Mucosa of descending colon (tissue), 3 donors: ENCODE data around the gene BAG5. TPM values are rescaled to one million over a fixed set of nuclear protein-coding genes. Genes with fewer than 3 reads are reported as not detected.

Source experiments
- ATAC-seq: fragments of 200-7000 bp; cut with Tn5 transposase; one replicate; pipeline ENCODE4 v1.9.1; 2020; ENCODE audit warnings: mild to moderate bottlenecking, moderate library complexity
- DNase-seq, 3 donors: peaks; one replicate each; pipeline ENCODE4 v3.0.0-alpha.2; 2020
- H3K36me3 ChIP-seq: fragments of 200-600 bp; one replicate; pipeline ENCODE4 v1.8.0; 2021; ENCODE audit warnings: low read depth, mild to moderate bottlenecking
- H3K4me1 ChIP-seq: fragments of 200-600 bp; one replicate; pipeline ENCODE4 v1.8.0; 2021; ENCODE audit warnings: low read depth, mild to moderate bottlenecking
- H3K4me3 ChIP-seq: fragments of 200-600 bp; one replicate; pipeline ENCODE4 v1.8.0; 2021; ENCODE audit warnings: mild to moderate bottlenecking
- H3K9me3 ChIP-seq: fragments of 200-600 bp; one replicate; pipeline ENCODE4 v1.8.0; 2021; ENCODE audit warnings: mild to moderate bottlenecking
- intact Hi-C, 2 donors: fragments of 100-400 bp; cut with DNase I in 1 of 2; cut with micrococcal nuclease in 1 of 2; formaldehyde crosslinking; loops; one replicate each; pipeline versions ENCODE4 v1.11.0 to v1.11.1; 2022; cut with DNase I, micrococcal nuclease
- total RNA-seq, 3 donors: library from RNA; stranded (reverse); fragmentation: NEBNext Ultra II Directional in 2 of 3; extraction: Animal tissue kit (Norgen Biotek cat#: 25700) in 2 of 3; gene quantifications; one replicate each; pipeline versions ENCODE4 v1.2.1 to v1.2.4, GENCODE V29; 2021 to 2023
- TF ChIP-seq, protein P1 (sequence below): fragments of 200-600 bp; IDR thresholded peaks from one replicate; pipeline ENCODE4 v1.8.0; 2022; ENCODE audit warnings: antibody characterized with exemption, mild to moderate bottlenecking
- donor health status: DM: no; HTN: no; CAD: no; lungs with moderate emphysema.
- donor health status: DM: no; HTN: no; CAD: no.
- donor health status: DM: no; HTN: yes; CAD: no.

The BAG5 gene
- total RNA-seq, 3 donors from 2014 or later: 26.1 to 29.9 (median 28.0) TPM

DNA sequence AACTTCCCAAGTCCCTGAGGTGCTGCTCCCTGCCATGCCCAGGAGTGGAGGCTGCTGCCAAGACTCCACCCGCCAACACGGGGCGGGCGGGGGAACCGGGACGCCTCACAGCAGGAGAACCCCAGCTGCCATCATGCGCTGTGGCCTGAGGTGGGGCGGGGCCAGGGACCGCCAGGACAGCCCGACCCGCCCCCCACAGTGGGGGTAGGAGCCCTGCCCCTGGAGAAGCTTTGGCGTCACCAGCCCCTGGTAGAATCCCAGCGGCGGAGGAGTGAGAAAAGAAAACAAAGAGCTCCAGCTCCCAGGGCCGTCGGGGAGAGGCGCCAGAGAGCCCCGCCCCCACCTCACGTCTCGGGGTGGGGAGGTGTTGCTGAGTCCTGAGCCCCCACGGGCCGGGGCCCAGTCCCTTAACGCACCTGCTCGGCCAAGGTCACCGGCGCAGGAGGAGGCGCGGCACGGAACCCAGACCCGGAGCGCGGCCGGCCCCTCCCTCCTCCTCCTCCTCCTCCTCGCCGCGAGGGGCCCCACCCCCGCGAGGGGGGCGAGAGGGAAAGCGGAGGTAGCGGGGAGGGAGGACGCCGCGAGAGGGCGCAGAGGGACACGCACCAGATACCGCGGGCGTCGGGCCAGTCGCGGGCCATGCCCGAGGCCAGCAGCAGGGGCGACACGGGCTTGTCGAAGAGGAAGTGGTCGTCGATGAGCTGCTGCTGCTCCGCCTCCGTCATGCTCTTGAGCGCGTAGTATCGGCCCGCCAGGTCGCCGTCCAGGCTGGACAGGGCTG, 41.6 kb downstream of the BAG5 start:
- TF ChIP-seq, protein P1, sequence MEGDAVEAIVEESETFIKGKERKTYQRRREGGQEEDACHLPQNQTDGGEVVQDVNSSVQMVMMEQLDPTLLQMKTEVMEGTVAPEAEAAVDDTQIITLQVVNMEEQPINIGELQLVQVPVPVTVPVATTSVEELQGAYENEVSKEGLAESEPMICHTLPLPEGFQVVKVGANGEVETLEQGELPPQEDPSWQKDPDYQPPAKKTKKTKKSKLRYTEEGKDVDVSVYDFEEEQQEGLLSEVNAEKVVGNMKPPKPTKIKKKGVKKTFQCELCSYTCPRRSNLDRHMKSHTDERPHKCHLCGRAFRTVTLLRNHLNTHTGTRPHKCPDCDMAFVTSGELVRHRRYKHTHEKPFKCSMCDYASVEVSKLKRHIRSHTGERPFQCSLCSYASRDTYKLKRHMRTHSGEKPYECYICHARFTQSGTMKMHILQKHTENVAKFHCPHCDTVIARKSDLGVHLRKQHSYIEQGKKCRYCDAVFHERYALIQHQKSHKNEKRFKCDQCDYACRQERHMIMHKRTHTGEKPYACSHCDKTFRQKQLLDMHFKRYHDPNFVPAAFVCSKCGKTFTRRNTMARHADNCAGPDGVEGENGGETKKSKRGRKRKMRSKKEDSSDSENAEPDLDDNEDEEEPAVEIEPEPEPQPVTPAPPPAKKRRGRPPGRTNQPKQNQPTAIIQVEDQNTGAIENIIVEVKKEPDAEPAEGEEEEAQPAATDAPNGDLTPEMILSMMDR: peak; percentile 31
- DNase-seq (peak; percentile 86 to 91 (median 89)), ATAC-seq (peak; percentile 74)
- Histone ChIP-seq H3K9me3 (no peaks in the 10 kb centered on the region), H3K4me1 (peaks cover 35% of the 10 kb centered on the region), H3K4me3 (peak overlapping the region; percentile 52), H3K36me3 (no peaks in the 10 kb centered on the region)
- intact Hi-C loops: no loop called here

DNA sequence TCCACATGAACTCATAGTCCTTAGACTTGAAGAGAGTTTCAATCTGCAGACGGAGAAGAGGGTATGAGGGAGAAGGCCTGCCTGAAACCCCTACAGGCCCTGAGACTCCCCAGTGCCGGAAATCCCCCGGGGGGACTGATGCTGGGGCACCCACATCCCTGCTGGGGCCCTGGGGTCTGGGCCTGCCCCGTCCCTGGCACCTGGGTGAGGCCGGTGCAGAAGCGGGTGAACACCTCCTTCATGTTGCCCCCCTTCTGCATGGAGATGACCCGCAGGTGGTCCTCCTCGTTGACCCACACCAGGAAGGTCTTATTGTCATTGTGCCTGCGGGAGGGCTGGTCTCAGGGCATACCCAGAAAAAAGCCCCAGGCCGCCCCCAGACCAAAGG, 42.2 kb downstream of the BAG5 start:
- TF ChIP-seq, protein P1: no peak
- Histone ChIP-seq H3K4me3 (peak overlapping the region; percentile 52), H3K36me3 (no peaks in the 10 kb centered on the region), H3K4me1 (peaks cover 32% of the 10 kb centered on the region), H3K9me3 (no peaks in the 10 kb centered on the region)
- ATAC-seq: no peak
- intact Hi-C loops: no loop called here
- DNase-seq: peak in 1 of 3 donors; percentile 58

DNA sequence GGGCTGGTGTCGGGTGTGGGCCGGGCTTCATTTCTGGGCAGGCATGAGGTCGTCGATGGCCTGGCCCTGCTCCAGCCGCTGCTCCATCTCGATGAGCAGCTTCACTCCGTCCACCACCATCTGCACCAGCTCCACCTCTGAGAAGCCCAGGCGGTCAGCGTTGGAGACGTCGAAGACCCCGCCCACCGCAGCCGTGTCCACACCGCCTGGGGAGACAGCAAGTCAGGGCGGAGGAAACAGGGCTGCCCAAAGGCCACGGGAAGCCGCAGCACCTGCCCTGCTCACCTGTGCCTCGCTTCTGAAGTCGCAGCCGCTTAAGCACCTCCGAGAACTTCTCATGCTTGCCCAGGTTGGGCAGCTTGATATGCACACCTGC, 42.6 kb downstream of the BAG5 start:
- Histone ChIP-seq H3K4me3 (no peak overlapping the region), H3K36me3 (no peaks in the 10 kb centered on the region), H3K9me3 (no peaks in the 10 kb centered on the region), H3K4me1 (peaks cover 28% of the 10 kb centered on the region)
- ATAC-seq: no peak
- peak in 2 of 3 donors; percentile 57 to 59 for DNase-seq
- TF ChIP-seq, protein P1: no peak
- intact Hi-C loops: no loop called here

DNA sequence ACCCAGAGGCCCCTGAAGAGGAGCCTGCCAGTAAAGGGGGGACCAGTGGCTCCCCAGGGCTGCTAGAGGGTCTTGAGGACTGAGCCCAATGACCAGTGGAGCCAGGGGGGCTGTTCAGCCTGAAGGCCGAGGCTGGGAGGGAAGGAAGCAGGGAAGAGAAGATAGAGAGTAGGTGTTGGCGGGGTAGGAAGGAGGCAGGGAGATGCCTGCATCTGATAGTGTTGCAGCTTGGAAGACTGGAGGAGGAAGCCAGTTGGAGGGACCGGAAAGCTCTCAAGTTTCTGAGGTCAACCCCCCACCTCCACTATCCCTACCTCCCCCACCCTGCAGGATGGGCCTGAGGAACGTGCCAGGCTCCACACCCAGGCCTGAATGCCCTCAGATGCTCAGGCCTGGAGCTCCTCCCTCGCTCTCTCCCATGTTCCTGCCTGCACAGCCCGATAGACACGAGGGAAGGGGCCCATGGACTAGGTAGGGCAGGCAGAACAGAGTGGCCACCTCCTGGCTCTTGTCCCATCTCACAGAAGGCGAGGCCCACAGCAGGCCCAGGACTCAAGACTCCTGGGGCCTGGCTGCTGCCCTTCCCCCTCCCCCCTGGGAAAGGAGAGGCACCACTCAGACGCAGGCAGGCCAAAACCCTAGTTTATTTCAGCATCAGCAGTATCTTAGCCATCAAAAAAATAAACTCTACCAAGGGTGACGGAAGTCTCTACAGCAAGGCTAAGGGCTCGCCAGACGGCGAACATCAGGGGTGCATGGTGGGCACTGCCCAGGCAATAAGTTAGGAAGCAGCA, 43.2 kb downstream of the BAG5 start:
- H3K9me3 ChIP-seq: no peaks in the 10 kb centered on the region
- no peaks in the 10 kb centered on the region for H3K36me3 ChIP-seq
- intact Hi-C loops: no loop called here
- TF ChIP-seq, protein P1: no peak
- peaks cover 23% of the 10 kb centered on the region for H3K4me1 ChIP-seq
- peak in 2 of 3 donors; percentile 37 to 55 for DNase-seq
- ATAC-seq: no peak
- H3K4me3 ChIP-seq: no peak overlapping the region

DNA sequence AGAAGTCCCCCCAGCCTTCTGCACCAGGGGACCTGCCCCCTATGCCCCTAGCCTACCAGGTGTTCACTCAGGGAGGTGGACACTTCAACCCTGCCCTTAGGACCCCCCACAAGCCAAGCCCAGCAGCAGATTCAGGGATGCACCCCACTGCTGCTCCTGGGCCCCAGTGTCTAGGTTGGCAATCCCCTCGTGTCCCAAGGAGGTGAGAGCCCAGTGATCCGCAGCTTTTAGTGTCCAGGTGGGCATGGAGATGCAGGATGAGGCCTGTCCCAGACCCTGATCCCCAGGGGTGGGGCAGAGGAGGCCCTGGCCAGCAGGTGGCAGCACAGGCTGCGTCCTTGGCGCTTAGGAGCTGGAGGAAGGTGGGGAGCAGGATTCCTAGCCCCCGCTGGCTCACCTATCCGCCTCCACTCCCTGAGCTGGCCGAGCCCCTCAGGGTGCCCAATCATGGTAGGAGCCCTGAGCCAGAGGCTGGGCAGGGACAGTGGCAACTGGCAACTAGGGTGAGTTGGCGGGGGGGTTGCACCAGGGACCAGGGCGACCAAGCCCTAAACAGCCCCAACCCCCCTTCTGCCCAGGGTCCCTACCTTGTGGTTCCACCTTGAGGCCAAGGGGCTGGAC, 43.9 kb downstream of the BAG5 start:
- Histone ChIP-seq H3K9me3 (no peaks in the 10 kb centered on the region), H3K4me3 (no peak overlapping the region), H3K36me3 (no peaks in the 10 kb centered on the region), H3K4me1 (peaks cover 23% of the 10 kb centered on the region)
- ATAC-seq (peak; percentile 44), DNase-seq (peak; percentile 73 to 86 (median 84))
- intact Hi-C loops: no loop called here
- TF ChIP-seq, protein P1: peak; percentile 90
